KMS-11 (cell line): Measurements from ENCODE around the gene TEKT1.

ENCODE experiments used
- H2AFZ ChIP-seq: fragments of 200-600 bp; sonication (generic); 2 replicates; pipeline ENCODE4 v1.6.1; 2016; ENCODE audit warnings: antibody characterized with exemption, mixed run types, low read depth
- H3K27ac ChIP-seq: fragments of 200-600 bp; sonication (generic); 2 replicates; pipeline ENCODE4 v1.6.1; 2016; ENCODE audit warnings: mild to moderate bottlenecking, mixed run types
- H3K27me3 ChIP-seq: fragments of 200-600 bp; sonication (generic); 2 replicates; pipeline ENCODE4 v1.6.1; 2017; ENCODE audit warnings: mild to moderate bottlenecking, low read depth, mixed run types, moderate library complexity; ENCODE audit not compliant: insufficient read depth
- H3K36me3 ChIP-seq: fragments of 200-600 bp; sonication (generic); 2 replicates; pipeline ENCODE4 v1.6.1; 2017; ENCODE audit warnings: mild to moderate bottlenecking, mixed run types; ENCODE audit not compliant: insufficient read depth
- H3K4me1 ChIP-seq: fragments of 200-600 bp; sonication (generic); 2 replicates; pipeline ENCODE4 v1.6.1; 2016; ENCODE audit warnings: mild to moderate bottlenecking, low read depth, mixed run types; ENCODE audit not compliant: poor library complexity, severe bottlenecking
- H3K4me2 ChIP-seq: fragments of 200-600 bp; sonication (generic); 2 replicates; pipeline ENCODE4 v1.7.0; 2016; ENCODE audit warnings: mild to moderate bottlenecking, mixed run types
- H3K4me3 ChIP-seq: fragments of 200-600 bp; sonication (generic); IDR thresholded peaks from 2 replicates; pipeline ENCODE4 v1.6.1; 2017; ENCODE audit warnings: low read depth, low read length, mixed read lengths; ENCODE audit not compliant: insufficient read depth
- H3K79me2 ChIP-seq: fragments of 200-600 bp; sonication (generic); 2 replicates; pipeline ENCODE4 v1.6.1; 2016; ENCODE audit warnings: low read depth, mixed run types; ENCODE audit not compliant: insufficient read depth
- H3K9ac ChIP-seq: fragments of 200-600 bp; sonication (generic); 2 replicates; pipeline ENCODE4 v1.6.1; 2016; ENCODE audit warnings: mild to moderate bottlenecking, mixed run types
- H4K20me1 ChIP-seq: fragments of 200-600 bp; sonication (generic); 2 replicates; pipeline ENCODE4 v1.6.1; 2016; ENCODE audit warnings: mild to moderate bottlenecking, mixed run types; ENCODE audit not compliant: insufficient read depth
- TF ChIP-seq, protein P1 (sequence below): fragments of 200-600 bp; sonication (generic); conservative IDR thresholded peaks from 2 replicates; pipeline ENCODE4 v1.6.1; 2017; ENCODE audit warnings: low read depth, mild to moderate bottlenecking, antibody characterized with exemption, low read length, moderate library complexity, mixed read lengths

Gene TEKT1

DNA sequence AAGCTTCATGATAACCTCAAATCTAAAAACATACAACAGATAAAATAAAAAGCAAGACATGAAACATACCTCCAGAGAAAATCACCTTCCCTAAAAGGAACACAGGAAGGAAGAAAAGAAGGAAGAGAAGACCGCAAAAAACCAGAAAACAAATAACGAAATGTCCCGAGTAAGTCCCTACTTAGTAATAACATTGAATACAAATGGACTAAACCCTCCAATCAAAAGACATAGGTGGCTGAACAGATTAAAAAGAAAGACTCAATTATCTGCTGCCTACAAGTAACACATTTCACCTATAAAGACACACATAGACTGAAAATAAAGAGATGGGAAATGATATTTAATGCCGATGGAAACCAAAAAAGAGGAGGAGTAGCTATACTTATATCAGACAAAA is 49.3 kb downstream of the TEKT1 start:
- TF ChIP-seq, protein P1, sequence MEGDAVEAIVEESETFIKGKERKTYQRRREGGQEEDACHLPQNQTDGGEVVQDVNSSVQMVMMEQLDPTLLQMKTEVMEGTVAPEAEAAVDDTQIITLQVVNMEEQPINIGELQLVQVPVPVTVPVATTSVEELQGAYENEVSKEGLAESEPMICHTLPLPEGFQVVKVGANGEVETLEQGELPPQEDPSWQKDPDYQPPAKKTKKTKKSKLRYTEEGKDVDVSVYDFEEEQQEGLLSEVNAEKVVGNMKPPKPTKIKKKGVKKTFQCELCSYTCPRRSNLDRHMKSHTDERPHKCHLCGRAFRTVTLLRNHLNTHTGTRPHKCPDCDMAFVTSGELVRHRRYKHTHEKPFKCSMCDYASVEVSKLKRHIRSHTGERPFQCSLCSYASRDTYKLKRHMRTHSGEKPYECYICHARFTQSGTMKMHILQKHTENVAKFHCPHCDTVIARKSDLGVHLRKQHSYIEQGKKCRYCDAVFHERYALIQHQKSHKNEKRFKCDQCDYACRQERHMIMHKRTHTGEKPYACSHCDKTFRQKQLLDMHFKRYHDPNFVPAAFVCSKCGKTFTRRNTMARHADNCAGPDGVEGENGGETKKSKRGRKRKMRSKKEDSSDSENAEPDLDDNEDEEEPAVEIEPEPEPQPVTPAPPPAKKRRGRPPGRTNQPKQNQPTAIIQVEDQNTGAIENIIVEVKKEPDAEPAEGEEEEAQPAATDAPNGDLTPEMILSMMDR = no peak
- no peak overlapping the region for H2AFZ ChIP-seq

DNA sequence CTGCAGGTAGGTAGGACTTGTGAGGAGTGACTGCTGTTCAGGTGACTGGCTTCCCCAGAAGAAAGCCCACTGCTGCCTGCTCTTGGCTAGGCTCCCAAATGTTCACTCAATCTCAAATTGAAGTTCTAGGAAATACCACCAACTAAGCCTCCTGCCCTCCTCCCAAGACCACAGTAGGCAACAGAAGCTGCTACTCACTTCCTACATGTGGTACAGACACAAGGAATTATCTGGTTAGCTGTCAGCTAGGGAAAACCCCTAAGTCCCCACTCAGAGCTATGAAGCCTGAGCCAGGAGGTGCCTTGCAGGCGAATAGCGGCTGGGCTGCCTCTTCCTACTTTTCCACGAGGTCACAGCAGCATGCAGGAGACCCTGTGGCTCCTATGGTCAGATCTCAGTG is 50.6 kb downstream of the TEKT1 start:
- TF ChIP-seq, protein P1 = no peak
- Histone ChIP-seq H3K4me1 (no peaks in the 10 kb centered on the region), H4K20me1 (no peaks in the 10 kb centered on the region), H3K9ac (no peak overlapping the region), H3K27me3 (no peaks in the 10 kb centered on the region), H3K79me2 (no peaks in the 10 kb centered on the region), H3K27ac (no peak overlapping the region), H2AFZ (no peak overlapping the region), H3K4me3 (no peak overlapping the region), H3K36me3 (no peaks in the 10 kb centered on the region), H3K4me2 (no peak overlapping the region)

More for the DNA sequence above, 49.3 kb downstream of the TEKT1 start:
- Histone ChIP-seq H3K4me3 (no peak overlapping the region), H3K4me1 (no peaks in the 10 kb centered on the region), H3K4me2 (no peak overlapping the region), H3K27me3 (no peaks in the 10 kb centered on the region), H4K20me1 (no peaks in the 10 kb centered on the region), H3K27ac (no peak overlapping the region), H3K36me3 (no peaks in the 10 kb centered on the region), H3K9ac (no peak overlapping the region), H3K79me2 (no peaks in the 10 kb centered on the region)

DNA sequence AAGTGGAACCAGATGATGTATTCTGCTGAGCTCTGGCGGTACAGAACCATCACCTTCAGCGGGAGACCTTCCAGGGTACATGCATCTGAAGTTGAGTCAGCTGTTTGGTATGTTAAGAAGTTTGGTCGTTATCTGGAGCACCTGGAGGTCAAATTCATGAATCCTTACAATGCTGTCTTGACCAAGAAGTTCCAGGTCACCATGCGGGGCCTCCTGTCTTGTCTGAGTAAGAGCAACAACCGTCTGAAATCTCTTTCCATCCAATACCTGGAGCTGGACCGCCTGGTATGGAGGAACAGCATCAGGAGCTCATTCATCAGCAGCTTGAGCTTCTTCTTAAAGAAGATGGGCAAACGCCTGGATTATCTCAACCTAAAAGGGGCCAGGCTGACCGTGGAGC is 51.5 kb downstream of the TEKT1 start:
- H3K27me3 ChIP-seq = no peaks in the 10 kb centered on the region
- no peak overlapping the region for H3K4me3 ChIP-seq
- TF ChIP-seq, protein P1 = no peak
- no peak overlapping the region for H3K9ac ChIP-seq
- no peaks in the 10 kb centered on the region for H3K79me2 ChIP-seq
- H2AFZ ChIP-seq = no peak overlapping the region
- H3K4me2 ChIP-seq = no peak overlapping the region
- no peaks in the 10 kb centered on the region for H3K36me3 ChIP-seq
- no peaks in the 10 kb centered on the region for H4K20me1 ChIP-seq
- H3K4me1 ChIP-seq = no peaks in the 10 kb centered on the region
- H3K27ac ChIP-seq = no peak overlapping the region

DNA sequence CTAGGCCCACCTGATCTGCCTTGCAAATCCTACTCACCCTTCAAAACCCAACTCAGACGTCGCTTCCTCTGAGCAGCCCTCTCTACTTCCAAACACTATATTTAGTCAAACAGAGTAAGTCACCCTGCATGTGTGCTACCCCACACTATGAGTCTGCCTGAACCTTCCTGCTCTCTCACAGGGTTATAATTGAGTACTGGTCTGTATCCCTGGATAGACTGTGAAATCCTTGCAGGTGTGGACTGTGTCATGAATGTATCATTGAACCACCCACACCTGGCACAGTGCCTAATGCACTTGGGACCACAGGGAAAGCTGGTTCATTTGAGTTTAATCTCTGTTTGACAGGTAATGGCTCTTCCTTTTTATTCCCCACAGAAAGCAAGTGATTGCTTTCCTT is 52.1 kb downstream of the TEKT1 start:
- Histone ChIP-seq H3K27ac (no peak overlapping the region), H3K27me3 (no peaks in the 10 kb centered on the region), H3K4me3 (no peak overlapping the region), H3K9ac (no peak overlapping the region), H3K4me2 (no peak overlapping the region), H4K20me1 (no peaks in the 10 kb centered on the region), H3K36me3 (no peaks in the 10 kb centered on the region), H3K79me2 (no peaks in the 10 kb centered on the region), H3K4me1 (no peaks in the 10 kb centered on the region), H2AFZ (no peak overlapping the region)
- TF ChIP-seq, protein P1 = no peak
